ENCODE measurements around the gene TRABD2B.

- no peak for TF ChIP-seq POLR2A (IDR thresholded peaks at IDR 0.05)
- TF ChIP-seq CTCF (IDR thresholded peaks at IDR 0.05): no peak
These were observed 200.6 kb downstream of the TRABD2B start for GRCh38 chr1:47796626-47797025.
